ENCODE measurements around the gene IPMK. TPM values are rescaled to one million over a fixed set of nuclear protein-coding genes. Genes with fewer than 3 reads are reported as not detected.
"Not testable (repeated sequence)": the region's sequence is repeated elsewhere in the genome, so short reads cannot be mapped to it uniquely, and the experiment has no call there.

IPMK gene
- total RNA-seq, 1 donor from 2014 or later, result 5.7 TPM

- ATAC-seq (no peak), DNase-seq (no peak)
- Histone ChIP-seq H3K9me3 (no peaks in the 10 kb centered on the region), H3K4me1 (no peaks in the 10 kb centered on the region), H3K27ac (no peak overlapping the region), H3K4me3 (no peak overlapping the region), H3K27me3 (no peaks in the 10 kb centered on the region), H3K36me3 (no peaks in the 10 kb centered on the region)
- intact Hi-C loops (cut with DNase I), result no loop called here
- no peak for TF ChIP-seq CTCF (IDR thresholded peaks at IDR 0.05)
Observed at GRCh38 chr10:58173391-58173790, 94.3 kb downstream of the IPMK start.

- Histone ChIP-seq H3K36me3 (no peaks in the 10 kb centered on the region), H3K4me1 (no peaks in the 10 kb centered on the region), H3K27ac (no peak overlapping the region), H3K4me3 (no peak overlapping the region), H3K9me3 (no peaks in the 10 kb centered on the region), H3K27me3 (no peaks in the 10 kb centered on the region)
- no peak for DNase-seq
- no peak for ATAC-seq
- TF ChIP-seq CTCF (IDR thresholded peaks at IDR 0.05), result no peak
- intact Hi-C loops (cut with DNase I), result no loop called here
Observed at GRCh38 chr10:58171146-58171545, 96.5 kb downstream of the IPMK start.

GRCh38 chr10:58164517-58164916 is 103.2 kb downstream of the IPMK start:
- no peaks in the 10 kb centered on the region for H3K9me3 ChIP-seq
- no peaks in the 10 kb centered on the region for H3K4me1 ChIP-seq
- no peak for TF ChIP-seq CTCF (IDR thresholded peaks at IDR 0.05)
- no peaks in the 10 kb centered on the region for H3K36me3 ChIP-seq
- H3K4me3 ChIP-seq, result no peak overlapping the region
- no peak for ATAC-seq
- DNase-seq, result no peak
- intact Hi-C loops (cut with DNase I), result no loop called here
- H3K27ac ChIP-seq, result no peak overlapping the region
- no peaks in the 10 kb centered on the region for H3K27me3 ChIP-seq

GRCh38 chr10:58158806-58159205 is 108.9 kb downstream of the IPMK start:
- H3K9me3 ChIP-seq, result no peaks in the 10 kb centered on the region
- H3K4me3 ChIP-seq, result no peak overlapping the region
- no peaks in the 10 kb centered on the region for H3K27me3 ChIP-seq
- intact Hi-C loops (cut with DNase I), result no loop called here
- H3K36me3 ChIP-seq, result no peaks in the 10 kb centered on the region
- TF ChIP-seq CTCF (IDR thresholded peaks at IDR 0.05), result no peak
- DNase-seq (no peak), ATAC-seq (no peak)
- no peaks in the 10 kb centered on the region for H3K4me1 ChIP-seq
- H3K27ac ChIP-seq, result no peak overlapping the region

- TF ChIP-seq CTCF (IDR thresholded peaks at IDR 0.05), result no peak
- Histone ChIP-seq H3K36me3 (no peaks in the 10 kb centered on the region), H3K27me3 (no peaks in the 10 kb centered on the region), H3K27ac (no peak overlapping the region), H3K9me3 (no peaks in the 10 kb centered on the region), H3K4me3 (no peak overlapping the region), H3K4me1 (no peaks in the 10 kb centered on the region)
- intact Hi-C loops (cut with DNase I), result no loop called here
- ATAC-seq (no peak), DNase-seq (no peak)
Observed at GRCh38 chr10:58157076-58157766, 110.5 kb downstream of the IPMK start.

GRCh38 chr10:58155941-58156340 is 111.8 kb downstream of the IPMK start:
- H3K4me3 ChIP-seq; intact Hi-C loops (cut with DNase I); H3K4me1 ChIP-seq; H3K27me3 ChIP-seq; H3K27ac ChIP-seq; DNase-seq; H3K9me3 ChIP-seq; H3K36me3 ChIP-seq; ATAC-seq: not testable (repeated sequence)
